ENCODE results near the gene ERBB4. TPM values are rescaled to one million over a fixed set of nuclear protein-coding genes. Genes with fewer than 3 reads are reported as not detected.

The ERBB4 gene
- total RNA-seq, 1 donor from 2014 or later = 2.8 TPM

DNA sequence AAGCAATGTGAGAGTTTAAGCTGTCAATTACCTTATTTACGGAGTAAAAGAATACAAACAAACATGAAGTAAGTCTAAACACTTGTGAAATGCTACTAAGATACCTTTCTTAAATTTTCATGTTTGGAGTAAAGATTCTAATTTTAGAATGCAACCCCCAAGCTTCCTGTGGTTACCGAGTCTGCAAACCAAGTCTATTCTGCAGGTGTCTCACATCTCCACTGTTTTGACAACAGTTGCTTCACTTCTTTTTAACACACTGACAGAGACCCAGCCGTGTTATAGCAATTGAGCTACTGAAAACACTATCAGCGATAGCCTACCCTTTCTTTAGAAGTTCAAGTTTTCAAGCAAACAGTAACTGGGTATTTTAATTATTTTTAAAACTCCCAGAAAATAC, 608.3 kb downstream of the ERBB4 start:
- TF ChIP-seq, protein P1, sequence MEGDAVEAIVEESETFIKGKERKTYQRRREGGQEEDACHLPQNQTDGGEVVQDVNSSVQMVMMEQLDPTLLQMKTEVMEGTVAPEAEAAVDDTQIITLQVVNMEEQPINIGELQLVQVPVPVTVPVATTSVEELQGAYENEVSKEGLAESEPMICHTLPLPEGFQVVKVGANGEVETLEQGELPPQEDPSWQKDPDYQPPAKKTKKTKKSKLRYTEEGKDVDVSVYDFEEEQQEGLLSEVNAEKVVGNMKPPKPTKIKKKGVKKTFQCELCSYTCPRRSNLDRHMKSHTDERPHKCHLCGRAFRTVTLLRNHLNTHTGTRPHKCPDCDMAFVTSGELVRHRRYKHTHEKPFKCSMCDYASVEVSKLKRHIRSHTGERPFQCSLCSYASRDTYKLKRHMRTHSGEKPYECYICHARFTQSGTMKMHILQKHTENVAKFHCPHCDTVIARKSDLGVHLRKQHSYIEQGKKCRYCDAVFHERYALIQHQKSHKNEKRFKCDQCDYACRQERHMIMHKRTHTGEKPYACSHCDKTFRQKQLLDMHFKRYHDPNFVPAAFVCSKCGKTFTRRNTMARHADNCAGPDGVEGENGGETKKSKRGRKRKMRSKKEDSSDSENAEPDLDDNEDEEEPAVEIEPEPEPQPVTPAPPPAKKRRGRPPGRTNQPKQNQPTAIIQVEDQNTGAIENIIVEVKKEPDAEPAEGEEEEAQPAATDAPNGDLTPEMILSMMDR (IDR thresholded peaks at IDR 0.05) = no peak
- H3K4me1 Mint-ChIP-seq (ENCODE audit: unreplicated experiment) = no peaks in the 10 kb centered on the region
- no peaks in the 10 kb centered on the region for H3K9me3 Mint-ChIP-seq (ENCODE audit: unreplicated experiment)
- H3K36me3 Mint-ChIP-seq (ENCODE audit: unreplicated experiment) = no peaks in the 10 kb centered on the region
- H3K4me3 Mint-ChIP-seq (ENCODE audit: unreplicated experiment) = no peak overlapping the region
- no peaks in the 10 kb centered on the region for H3K27me3 Mint-ChIP-seq (ENCODE audit: unreplicated experiment)
- no peak overlapping the region for H3K27ac Mint-ChIP-seq (ENCODE audit: unreplicated experiment)
- DNase-seq (ENCODE audit: extremely low spot score, unreplicated experiment) = no peak

DNA sequence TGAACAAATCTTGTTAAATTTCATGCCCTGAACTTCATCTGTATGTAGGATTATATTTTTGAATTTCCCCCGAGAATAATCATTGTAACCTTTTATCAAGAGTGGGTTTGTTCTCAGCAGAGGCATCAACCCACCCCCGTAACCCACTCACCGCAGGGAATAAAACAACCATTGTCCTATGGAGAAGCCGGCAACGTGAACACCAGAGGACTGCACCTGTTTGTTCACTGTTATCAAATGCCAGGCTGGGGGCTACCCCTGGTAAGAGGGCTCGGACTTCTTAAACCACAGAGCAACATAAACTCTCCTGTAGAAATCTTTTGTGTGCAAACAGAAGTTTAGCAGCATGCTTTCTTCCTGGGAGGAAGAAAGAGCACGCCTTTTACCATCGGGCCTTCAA, 610.4 kb downstream of the ERBB4 start:
- Mint-ChIP-seq H3K9me3 (ENCODE audit: unreplicated experiment) (no peaks in the 10 kb centered on the region), H3K27ac (ENCODE audit: unreplicated experiment) (no peak overlapping the region), H3K36me3 (ENCODE audit: unreplicated experiment) (no peaks in the 10 kb centered on the region), H3K4me1 (ENCODE audit: unreplicated experiment) (no peaks in the 10 kb centered on the region), H3K27me3 (ENCODE audit: unreplicated experiment) (no peaks in the 10 kb centered on the region), H3K4me3 (ENCODE audit: unreplicated experiment) (no peak overlapping the region)
- DNase-seq (ENCODE audit: extremely low spot score, unreplicated experiment) = no peak
- TF ChIP-seq, protein P1 (IDR thresholded peaks at IDR 0.05) = no peak

DNA sequence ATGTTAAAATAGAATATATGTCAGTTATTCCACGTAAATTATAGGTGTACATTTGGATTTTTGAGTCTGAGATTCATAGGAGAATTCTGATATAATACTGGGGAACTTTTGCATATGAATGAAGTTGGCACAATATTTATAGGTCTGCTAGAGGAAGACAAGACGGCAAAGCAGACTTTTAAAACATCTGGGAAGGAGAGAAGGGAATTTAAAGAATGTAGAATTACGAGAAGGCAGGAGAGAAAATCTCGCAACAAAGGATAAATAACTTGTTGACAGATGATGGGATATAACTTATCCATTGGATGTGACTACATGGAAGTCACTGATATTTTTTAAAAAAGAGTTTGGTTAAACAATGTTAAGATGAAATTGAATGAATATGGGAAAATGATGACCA, 615.6 kb downstream of the ERBB4 start:
- H3K27ac Mint-ChIP-seq (ENCODE audit: unreplicated experiment) = no peak overlapping the region
- no peaks in the 10 kb centered on the region for H3K4me1 Mint-ChIP-seq (ENCODE audit: unreplicated experiment)

DNA sequence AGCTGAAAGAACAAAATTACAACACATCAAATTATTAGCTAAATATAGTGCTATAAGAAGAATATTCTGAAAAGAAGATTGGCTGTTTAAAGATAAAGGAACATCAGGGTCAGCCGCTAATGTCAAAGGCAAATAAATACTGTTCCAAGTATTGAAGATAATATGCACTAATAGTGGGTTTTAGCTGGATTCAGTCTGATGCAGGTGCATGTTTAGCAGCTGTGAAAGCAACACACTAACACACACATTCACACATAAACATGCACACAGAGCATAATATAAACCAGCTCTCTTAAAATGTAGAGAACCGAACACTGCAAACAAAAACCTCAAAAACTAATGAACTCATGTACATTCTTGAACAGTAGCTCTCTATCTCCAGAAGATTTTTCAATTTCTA, 634.6 kb downstream of the ERBB4 start:
- TF ChIP-seq, protein P1 (IDR thresholded peaks at IDR 0.05) = no peak
- H3K4me1 Mint-ChIP-seq (ENCODE audit: unreplicated experiment) = peaks cover 7% of the 10 kb centered on the region

More for the DNA sequence above, 615.6 kb downstream of the ERBB4 start:
- no peaks in the 10 kb centered on the region for H3K27me3 Mint-ChIP-seq (ENCODE audit: unreplicated experiment)
- no peak overlapping the region for H3K4me3 Mint-ChIP-seq (ENCODE audit: unreplicated experiment)
- no peaks in the 10 kb centered on the region for H3K36me3 Mint-ChIP-seq (ENCODE audit: unreplicated experiment)
- no peak for DNase-seq (ENCODE audit: extremely low spot score, unreplicated experiment)
- H3K9me3 Mint-ChIP-seq (ENCODE audit: unreplicated experiment) = no peaks in the 10 kb centered on the region
- TF ChIP-seq, protein P1 (IDR thresholded peaks at IDR 0.05) = no peak

DNA sequence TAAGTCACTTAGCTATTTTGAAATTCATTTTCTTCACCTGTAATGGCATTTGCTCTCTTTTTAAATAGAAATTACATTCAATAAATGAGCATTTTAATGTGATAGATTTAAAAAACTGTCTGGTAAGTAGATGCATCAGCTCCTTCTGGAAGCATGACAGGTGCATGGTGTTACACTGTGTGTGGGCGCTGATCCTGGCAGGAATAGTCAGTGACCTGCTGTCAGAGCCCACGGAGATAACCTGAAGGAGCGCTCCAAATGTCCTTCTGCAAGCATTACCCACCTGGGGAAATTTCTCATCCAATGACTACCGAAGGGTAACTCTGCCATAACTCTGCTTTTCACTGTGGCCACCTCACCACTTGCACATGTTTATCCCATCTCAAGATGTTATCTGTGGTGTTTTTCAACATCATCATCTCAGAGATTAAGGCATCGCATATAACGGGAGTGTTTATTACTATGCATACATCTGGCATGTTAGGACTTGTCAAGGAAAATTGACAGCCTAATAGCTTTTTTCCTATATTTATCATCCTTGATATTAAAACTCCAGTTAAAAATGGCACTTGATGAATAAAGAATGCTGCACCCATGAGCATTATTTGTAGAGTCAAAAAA, 637.3 kb downstream of the ERBB4 start:
- H3K27me3 Mint-ChIP-seq (ENCODE audit: unreplicated experiment) = no peaks in the 10 kb centered on the region
- H3K36me3 Mint-ChIP-seq (ENCODE audit: unreplicated experiment) = no peaks in the 10 kb centered on the region
- TF ChIP-seq, protein P1 (IDR thresholded peaks at IDR 0.05) = no peak
- peaks cover 7% of the 10 kb centered on the region for H3K4me1 Mint-ChIP-seq (ENCODE audit: unreplicated experiment)
- no peak overlapping the region for H3K27ac Mint-ChIP-seq (ENCODE audit: unreplicated experiment)
- no peak overlapping the region for H3K4me3 Mint-ChIP-seq (ENCODE audit: unreplicated experiment)
- DNase-seq (ENCODE audit: extremely low spot score, unreplicated experiment) = no peak
- H3K9me3 Mint-ChIP-seq (ENCODE audit: unreplicated experiment) = no peaks in the 10 kb centered on the region

More for the DNA sequence above, 634.6 kb downstream of the ERBB4 start:
- DNase-seq (ENCODE audit: extremely low spot score, unreplicated experiment) = no peak
- Mint-ChIP-seq H3K9me3 (ENCODE audit: unreplicated experiment) (no peaks in the 10 kb centered on the region), H3K4me3 (ENCODE audit: unreplicated experiment) (no peak overlapping the region), H3K27ac (ENCODE audit: unreplicated experiment) (no peak overlapping the region), H3K27me3 (ENCODE audit: unreplicated experiment) (no peaks in the 10 kb centered on the region), H3K36me3 (ENCODE audit: unreplicated experiment) (no peaks in the 10 kb centered on the region)
